KBM-7 (cell line): ENCODE results near the gene SEPTIN2.
"Not testable (repeated sequence)": the region's sequence is repeated elsewhere in the genome, so short reads cannot be mapped to it uniquely, and the experiment has no call there.

Experiments
- DNase-seq: peaks from one replicate; pipeline ENCODE4 v3.0.0-alpha.2; 2015
- in situ Hi-C: fragments of 300-500 bp; cut with MboI; formaldehyde crosslinking; loops from 2 replicates; pipeline ENCODE4 v1.14.3; 2020; ENCODE audit warnings: low sequenced_read_pairs, low pct_unique_long_range_greater_than_20kb, mixed read lengths

Gene SEPTIN2

DNA sequence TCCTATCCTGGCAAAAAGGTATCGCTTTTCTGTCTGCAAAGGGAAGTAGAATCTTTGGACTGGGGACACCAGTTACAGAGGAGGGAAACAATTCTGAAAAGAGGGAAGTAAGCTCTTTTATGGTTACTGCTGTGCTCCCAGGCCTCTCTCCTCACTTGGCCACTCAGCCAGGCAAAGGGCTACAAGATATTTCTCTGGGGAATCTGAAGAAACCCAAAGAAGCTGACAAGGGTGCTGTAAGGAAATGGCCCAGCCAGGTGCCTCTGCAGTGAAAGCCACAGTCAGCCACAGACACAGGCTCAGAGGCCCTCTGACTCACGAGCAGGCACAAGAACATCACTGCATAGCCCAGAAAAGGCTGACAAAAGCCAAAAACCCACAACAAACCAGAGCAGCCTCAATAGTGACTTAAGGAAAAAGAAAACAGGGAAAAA is 6.0 kb upstream of the SEPTIN2 start:
- peak; percentile 87 for DNase-seq
- in situ Hi-C loops: no loop called here

DNA sequence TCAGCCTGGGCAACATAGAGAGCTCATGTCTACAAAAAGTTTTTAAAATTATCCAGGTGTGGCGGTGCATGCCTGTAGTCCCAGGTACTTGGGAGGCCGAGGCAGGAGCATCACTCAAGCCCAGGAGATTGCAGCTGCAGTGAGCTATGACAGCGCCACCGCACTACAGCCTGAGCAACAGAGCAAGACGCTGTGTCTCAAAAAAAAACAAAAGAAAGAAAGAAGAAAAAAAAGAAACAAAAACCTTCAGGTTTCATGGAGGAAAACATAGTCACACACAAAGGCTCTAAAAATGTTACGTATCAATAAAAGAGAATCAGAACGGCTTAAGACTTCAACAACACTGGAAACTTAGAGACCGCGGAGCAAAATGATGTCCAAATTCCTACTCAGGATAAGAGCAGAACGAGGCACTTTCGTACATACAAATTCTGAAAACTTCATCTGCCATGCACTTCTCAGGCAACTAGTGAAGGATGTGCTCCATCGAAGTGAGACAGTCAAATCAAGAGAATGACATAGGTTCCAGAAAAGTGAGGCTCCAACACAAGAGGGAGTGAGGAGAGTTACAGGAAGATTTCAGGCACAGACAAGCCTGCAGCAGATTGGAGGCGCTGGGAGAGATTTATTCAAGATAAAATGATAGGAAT is 4.7 kb upstream of the SEPTIN2 start:
- in situ Hi-C loops: no loop called here
- DNase-seq: no peak

DNA sequence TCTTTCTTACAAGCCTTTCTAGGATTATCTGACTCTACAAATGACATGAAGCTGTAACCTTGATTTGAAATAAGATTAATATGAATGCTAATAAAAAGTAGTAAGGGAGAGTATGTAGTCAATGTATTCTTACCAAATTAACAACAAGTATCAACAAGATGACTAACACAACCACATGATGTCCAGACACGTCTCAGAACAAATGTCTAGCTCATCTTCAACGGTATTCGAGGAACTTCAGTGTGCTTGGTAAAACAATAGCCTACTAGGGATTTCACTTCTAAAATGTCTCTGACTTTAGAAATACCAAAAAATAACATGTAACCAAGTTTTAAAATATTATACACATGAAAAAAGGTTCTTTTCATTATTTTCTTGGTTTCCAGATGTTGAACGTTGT is 3.6 kb upstream of the SEPTIN2 start:
- no peak for DNase-seq
- in situ Hi-C loops: no loop called here

DNA sequence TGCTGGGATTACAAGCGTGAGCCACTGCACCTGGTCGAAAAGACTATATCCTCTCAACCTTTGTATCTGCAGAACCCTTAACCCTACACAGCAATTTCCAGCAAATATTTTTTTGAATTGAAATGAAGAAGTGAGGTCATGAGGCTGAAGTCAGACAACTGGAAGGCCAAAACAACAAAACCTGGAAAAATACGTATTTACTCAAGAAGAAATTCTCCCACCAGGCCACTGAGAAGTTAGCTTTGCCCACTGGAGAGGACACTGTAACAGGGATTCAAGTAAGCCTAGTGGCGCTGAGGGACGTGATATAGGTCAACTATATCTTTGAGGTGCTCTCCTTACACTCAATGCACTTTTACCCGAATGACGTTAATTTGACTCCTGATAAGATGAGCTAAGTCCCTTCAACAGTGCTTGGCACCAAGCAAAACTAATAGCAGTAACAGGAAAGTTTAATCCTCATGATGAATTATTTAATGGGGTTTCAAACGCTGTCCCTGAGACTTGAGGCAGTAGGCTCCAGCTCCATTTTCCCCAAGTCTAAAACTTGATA is 2.1 kb upstream of the SEPTIN2 start:
- DNase-seq: no peak
- in situ Hi-C loops: no loop called here

DNA sequence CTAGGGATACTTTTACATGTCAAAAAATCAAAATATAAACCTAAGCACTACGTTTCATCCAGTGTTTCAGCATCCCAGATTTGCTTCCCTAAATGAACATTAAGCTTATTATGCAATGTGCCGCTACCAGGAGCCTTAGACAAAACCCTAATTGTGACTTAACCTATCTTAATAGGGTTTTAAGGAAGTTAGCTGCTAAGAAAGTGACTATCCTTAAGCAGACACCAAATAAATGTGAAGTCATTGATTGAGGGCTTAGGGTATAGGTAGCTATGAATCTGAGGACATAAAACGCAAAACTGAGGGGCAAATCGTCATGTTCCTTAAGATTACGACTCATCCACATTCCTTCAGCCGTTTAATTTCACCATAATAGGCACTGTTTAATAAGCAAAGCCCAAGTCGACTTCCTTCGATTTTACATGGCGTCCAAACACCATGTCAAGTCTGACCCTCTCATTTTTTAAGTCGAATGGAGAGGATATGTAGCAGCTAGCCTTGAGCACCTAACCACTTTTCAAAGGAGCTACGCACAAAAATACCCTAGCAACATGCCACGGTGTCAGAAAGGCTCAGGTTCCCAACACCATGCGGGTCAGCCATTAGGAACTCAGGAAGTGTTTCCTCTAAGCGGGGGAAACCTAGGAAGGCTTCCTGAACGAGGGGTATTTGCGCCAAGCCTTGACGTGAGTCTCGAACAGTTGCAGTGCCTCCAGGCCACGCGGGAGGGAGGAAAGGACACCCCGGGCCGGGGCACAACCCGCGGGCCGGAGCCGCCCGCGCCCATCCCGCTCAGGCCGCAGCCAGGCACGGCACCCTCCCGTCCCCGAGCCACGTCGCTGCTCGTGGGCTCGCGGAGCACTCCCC is 1.3 kb upstream of the SEPTIN2 start:
- peak; percentile 48 for DNase-seq
- in situ Hi-C loops: no loop called here

DNA sequence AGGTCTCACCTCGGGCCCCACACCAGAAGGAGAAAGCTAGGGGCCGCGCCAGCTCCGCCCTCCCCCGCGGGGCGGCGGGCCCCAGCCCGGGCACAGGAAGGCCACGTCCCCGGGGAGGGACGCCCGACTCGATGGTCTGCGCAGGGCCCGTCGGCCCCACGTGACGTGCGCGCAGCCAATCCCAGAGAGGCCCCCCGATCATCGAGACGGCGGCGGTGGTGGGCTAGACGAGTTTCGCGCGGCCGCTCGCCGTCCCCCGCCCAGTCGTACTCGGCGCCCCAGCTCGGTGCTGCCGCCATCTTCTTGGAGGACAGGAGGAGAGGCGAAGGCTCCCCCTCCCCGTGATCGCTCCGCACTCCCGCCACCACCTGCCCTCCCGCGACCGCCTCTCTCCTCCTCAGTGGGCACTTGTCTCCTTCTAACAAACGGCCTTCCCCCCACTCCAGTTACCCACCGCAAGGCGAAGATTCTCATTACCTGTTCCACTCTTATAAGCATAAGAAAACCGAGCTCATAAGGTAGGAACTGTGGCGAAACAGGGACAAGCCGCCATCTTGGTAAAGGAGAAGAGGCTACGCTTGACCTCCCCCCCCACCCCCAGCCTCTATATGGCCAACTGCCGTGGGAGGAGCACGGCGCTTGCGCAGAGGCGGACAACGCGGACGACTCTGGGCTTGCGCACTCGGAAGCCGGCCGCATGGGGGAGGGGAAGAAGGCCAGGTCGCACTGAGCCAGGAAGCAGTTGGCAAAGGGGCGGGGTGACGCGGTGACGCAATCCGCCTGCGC is 439 bp upstream of the SEPTIN2 start, which contains the start of gene HDLBP:
TSS of gene HDLBP (minus strand) at position 580 of the 786 bp plus-strand sequence. CDS start 48,803 bp downstream, outside the sequence.
- peak; percentile 99 for DNase-seq
- in situ Hi-C loops: no loop called here

DNA sequence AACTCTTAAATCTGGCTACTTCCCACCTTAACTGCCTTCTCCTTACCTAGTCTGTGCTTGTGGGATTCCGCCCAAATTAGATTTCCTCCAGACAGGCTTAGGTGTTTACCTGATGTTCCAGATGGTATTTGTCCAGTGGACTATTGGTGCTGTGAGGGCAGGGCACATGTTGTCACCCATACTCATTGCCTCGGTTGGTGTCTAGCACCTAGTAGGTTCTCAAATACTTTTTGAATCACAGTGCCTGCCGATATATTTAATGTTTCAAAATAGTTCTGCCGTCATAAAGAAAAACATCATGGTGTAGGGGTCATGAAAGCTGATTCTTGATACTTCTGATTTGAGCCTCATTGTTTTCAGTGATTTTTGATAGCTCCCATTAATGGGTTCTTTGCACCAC is 1.1 kb downstream of the SEPTIN2 start:
- in situ Hi-C loops: no loop called here
- no peak for DNase-seq

DNA sequence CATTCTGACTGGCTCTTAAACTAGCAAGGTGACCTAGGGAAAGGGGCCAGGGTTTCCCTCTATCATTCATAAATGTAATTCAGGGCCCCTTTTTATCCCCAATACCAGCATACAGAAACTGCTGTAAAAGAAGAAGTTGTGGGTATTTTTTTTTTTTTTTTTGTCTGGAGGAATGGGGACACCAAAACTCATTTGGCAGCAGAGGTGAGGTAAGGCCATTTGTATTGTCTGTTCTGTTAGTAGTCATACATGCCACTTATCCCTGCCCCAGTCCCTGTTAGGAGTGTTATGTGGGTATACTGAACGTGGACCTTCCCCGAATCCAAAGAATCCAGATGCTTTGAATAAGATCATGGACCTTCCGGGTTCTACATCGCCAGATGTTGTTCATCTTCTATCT is 1.7 kb downstream of the SEPTIN2 start:
- DNase-seq: peak; percentile 62
- in situ Hi-C loops: no loop called here

DNA sequence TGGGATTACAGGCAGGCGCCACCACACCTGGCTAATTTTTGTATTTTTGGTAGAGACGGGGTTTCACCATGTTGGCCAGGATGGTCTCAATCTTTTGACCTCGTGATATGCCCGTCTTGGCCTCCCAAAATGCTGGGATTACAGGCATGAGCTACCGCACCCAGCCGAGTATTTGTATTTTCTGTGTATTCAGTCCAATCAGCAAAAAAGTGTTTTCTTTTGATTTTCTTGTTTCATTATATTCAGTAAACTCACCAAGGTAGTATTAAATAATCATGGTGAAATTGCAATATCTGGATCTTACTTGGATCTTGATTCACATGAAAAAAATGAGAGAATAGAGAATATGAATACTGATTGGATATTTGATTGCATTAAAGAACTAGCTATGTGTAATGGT is 3.1 kb downstream of the SEPTIN2 start:
- in situ Hi-C loops: not testable (repeated sequence)

DNA sequence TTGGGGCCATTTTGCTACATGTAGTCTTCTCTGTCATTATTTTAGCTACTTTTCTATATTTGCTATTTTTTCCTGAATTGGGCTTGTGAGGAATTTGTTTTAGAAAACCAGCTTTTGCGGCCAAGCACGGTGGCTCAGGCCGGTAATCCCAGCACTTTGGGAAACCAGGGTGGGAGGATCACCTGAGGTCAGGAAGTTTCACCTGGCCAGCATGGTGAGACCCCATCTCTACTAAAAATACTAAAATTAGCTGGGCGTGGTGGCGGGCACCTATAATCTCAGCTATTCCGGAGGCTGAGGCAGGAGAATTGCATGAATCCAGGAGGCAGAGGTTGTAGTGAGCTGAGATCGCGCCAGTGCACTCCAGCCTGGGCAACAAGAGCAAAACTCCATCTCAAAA is 4.7 kb downstream of the SEPTIN2 start:
- in situ Hi-C loops: no loop called here
- no peak for DNase-seq

More for the DNA sequence above, 3.1 kb downstream of the SEPTIN2 start:
- DNase-seq: not testable (repeated sequence)

DNA sequence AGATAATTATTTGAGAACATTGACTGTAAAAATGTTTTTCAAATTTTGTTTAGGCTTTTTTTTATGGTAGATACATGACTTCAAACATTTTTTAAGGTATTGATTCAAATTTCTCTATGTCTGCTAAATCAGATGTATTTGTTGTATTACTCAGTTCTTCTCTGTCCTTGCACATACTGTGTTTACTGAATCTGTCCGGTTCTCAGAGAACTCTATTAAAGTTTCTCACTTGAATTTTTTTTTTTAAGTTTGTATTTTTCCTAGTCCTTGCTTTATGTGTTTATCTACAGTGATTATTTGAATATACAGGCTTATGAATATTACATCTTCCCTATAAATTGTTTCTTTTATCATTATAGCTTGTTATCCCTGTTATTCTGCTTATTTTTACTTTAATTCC is 5.3 kb downstream of the SEPTIN2 start:
- DNase-seq: no peak
- in situ Hi-C loops: no loop called here

DNA sequence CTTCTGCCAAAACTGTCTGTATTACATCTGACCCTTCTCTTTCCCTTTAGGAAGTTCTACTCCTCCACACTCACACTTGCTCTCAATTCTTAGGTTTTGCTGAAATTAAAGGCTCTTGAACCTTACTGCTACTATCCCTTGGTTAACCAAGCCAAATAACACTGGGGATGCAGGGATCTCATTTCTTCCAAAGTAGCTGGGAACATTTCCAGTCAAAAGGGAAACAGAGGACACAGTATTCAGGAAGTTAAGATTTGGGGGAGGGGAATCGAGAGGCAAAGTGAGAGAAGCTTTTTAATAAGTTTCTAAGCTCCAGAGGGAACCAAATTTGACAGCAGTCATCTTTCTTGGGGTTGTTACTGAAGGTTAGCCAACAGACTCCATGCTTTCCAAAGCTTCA is 6.2 kb downstream of the SEPTIN2 start:
- in situ Hi-C loops: no loop called here
- no peak for DNase-seq

DNA sequence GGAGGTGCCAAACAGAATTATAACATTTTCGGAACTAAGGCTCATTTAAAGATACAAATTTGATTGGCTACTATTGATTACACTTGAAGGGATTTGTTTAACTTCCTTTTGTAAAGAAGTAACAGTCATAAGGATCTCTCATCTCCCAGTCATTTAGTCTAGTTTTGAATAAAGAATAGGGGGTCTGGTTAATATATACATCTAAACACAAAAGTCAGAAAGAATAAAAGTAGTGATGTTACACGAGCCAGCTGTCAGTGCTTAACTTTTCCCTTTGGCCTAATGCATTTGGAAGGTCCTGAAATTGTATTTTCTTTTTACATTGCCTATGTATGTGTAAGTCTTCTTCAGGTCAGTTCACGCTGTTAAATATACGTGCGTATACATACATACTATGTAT is 8.1 kb downstream of the SEPTIN2 start:
- in situ Hi-C loops: no loop called here

DNA sequence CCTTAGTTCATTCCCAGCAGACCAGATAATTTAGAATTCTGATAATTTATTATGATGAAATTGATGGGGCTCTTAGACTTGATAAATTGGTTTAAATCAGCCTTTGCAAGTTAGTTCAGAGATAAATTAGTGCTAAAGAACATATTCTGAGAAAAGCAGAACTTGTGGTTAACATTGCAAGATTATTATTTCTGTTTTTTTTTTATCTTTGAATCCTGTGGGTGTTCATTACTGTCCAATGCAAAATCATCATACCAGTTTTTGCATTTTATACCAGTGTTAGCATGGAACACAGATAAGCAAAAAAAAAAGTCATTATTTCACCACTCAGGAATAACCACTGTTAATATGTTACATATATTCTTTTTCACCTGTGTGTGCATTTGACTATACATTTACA is 9.1 kb downstream of the SEPTIN2 start:
- in situ Hi-C loops: no loop called here

More for the DNA sequence above, 8.1 kb downstream of the SEPTIN2 start:
- no peak for DNase-seq

DNA sequence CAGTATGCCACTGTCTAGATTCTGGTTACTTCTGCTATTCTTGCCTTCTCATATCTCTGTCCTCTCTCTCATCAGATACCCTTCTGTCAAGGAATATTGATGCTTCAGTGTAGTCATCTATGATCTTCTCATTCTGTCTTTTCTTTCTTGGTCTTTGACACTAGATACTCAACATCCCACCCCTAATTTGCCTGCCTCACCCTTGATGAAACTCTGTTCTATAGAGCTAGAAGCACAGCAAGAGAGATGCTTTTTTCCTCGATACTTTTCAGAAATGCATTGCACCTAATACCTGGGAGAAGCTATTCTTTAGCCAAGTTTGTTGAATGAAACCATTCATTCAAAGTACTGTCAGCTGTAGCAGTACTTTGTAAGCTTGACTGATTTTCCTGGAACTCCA is 9.5 kb downstream of the SEPTIN2 start:
- in situ Hi-C loops: no loop called here
- DNase-seq: no peak

More for the DNA sequence above, 9.1 kb downstream of the SEPTIN2 start:
- peak; percentile 48 for DNase-seq

DNA sequence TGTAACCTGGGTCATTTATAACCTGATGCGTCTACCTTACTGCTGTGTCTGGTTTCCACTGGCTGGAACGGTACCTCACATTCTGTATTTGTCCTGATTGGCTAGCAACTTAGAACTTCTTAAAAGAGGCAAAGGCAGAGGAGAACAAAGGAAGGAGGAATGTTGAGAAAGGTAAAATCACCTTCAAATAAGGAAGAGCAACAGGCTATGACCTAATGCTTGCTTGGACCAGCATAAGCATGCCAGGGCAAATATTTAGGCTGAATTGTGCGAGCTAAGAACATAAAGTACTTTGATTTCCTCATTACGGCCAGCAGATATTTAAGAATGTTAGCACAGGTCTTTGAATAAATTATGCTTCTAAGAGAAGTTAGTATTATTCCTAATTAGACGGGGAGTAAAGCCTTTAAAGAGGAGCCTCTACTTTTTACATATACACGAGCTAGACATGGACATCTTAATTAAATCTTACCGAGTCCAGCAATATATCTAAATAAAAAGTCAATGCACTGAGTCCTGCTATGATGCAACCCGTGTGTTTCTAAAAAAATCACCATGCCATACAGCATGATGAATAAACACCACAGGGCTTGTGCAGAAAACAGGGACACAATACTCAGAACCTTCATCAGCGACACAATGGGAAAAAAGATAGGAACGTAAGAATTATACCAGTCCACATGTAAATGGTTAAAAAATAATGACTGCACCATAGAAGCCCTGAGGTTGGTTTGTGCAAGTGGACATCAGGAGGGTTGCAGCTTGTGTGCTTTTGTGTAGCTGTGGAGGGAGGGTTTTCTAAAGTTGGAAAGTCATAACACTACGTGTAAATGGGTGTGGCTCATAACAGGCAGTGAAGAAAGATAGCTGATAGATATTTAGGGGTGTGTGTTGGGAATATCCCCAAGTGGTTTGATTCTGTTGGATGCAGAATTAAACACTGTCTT is 14.2 kb downstream of the SEPTIN2 start:
- in situ Hi-C loops: no loop called here
- DNase-seq: no peak

DNA sequence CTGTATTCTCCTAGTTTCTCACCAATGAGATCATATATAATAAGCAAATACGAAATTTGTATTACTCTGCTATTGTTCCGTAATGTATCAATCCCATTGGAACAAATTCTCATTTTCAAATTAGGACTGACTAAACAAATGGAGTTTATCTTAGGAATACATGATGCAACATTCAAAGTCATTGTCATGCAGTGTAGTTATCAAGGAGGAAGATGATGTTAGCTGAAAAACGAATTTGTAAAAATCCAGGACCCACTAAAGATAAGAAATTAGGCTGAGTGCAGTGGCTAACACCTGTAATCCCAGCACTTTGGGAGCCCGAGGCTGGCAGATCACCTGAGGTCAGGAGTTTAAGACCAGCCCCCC is 14.9 kb downstream of the SEPTIN2 start:
- no peak for DNase-seq
- in situ Hi-C loops: no loop called here

DNA sequence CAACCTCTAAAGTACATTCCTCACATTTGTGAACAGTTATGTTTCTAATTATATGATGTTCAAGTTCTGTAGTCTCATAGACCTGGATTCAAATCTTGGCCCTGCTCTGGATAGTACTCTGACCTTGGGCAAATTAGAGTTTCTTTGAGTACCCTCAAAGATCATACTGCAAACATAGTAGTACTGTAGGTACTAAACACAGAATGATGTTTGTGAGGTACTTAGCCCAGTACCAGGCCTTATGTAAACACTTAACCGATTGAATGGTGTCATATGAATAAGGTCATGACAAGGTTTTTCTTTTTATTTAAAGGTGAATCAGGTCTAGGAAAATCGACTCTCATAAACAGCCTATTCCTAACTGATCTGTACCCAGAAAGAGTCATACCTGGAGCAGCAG is 19.1 kb downstream of the SEPTIN2 start:
- in situ Hi-C loops: no loop called here
- DNase-seq: no peak
